ENCODE measurements around the gene SHANK1.

SHANK1 gene

GRCh38 chr19:50647879-50648615 lies 71.6 kb downstream of the SHANK1 start:
- Histone ChIP-seq H3K4me3 (ENCODE audit: control insufficient read depth in 1 of 7, extremely low read depth in 1 of 7, insufficient read depth in 4 of 7, low read depth in 2 of 7, low read length in 6 of 7) (no peak overlapping the region), H3K27me3 (replicated peaks in 2 of 5; ENCODE audit: control insufficient read depth in 4 of 5, insufficient read depth in 5 of 5, low read length in 4 of 5) (peaks cover 0 to 59% (median 0%) of the 10 kb centered on the region in 5 experiments), H3K36me3 (ENCODE audit: control insufficient read depth in 4 of 4, insufficient read depth in 4 of 4, low read length in 3 of 4) (no peaks in the 10 kb centered on the region), H3K4me1 (ENCODE audit: control extremely low read depth in 1 of 4, control insufficient read depth in 4 of 4, insufficient read depth in 4 of 4, low read length in 3 of 4) (no peaks in the 10 kb centered on the region), H3K27ac (ENCODE audit: insufficient read depth in 1 of 2, low read depth in 1 of 2, low read length in 2 of 2, poor library complexity in 1 of 2, severe bottlenecking in 2 of 2) (no peak overlapping the region), H3K9me3 (ENCODE audit: control extremely low read depth in 1 of 5, control insufficient read depth in 4 of 5, insufficient read depth in 2 of 5, low read depth in 1 of 5, low read length in 4 of 5) (peaks cover 0 to 1% (median 0%) of the 10 kb centered on the region in 5 experiments)
- 88% methylated on average over 7 of the region's 10 CpGs for WGBS (ENCODE audit: insufficient coverage)
- POLR2A ChIA-PET = no interaction called here
- CTCF ChIA-PET = no interaction called here
- DNase-seq = no peak

DNA sequence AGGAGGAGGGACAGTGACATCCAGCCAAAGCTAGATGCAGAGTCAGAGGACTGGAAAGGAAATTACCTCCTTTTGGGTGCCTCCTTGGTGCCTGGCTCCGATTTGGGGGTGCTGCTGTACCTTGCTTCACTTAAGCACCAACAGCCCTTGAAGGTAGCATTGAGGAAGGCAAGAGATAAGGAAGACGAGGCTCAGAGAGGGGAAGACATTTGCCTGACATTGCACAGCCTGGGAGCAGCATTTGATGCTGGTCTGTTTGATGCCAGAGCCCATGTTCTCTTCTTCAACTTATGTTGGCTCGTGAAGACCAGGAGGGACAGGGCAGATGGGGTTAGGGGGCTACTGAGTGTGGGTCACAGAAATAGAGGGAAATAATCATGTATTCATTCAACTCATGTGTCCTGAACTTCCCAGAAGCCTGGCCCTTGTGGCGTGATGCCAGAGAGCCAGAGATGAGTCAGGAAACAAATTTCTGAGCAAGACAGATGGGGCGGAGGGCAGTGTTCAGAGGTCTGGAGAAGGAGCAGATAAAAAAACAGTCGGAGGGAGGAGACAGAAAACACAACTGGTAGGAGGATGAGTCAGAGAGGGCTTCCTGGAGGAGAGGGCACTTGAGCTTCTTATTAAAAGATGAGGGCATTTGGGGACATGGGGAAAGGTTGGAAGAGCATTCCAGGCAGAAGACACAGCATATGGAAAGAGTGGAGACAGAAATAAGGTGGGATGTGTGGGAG lies 73.4 kb downstream of the SHANK1 start:
- H3K27ac ChIP-seq (ENCODE audit: insufficient read depth in 1 of 2, low read depth in 1 of 2, low read length in 2 of 2, poor library complexity in 1 of 2, severe bottlenecking in 2 of 2) = no peak overlapping the region
- H3K36me3 ChIP-seq (ENCODE audit: control insufficient read depth in 4 of 4, insufficient read depth in 4 of 4, low read length in 3 of 4) = no peaks in the 10 kb centered on the region
- CTCF ChIA-PET = no interaction called here
- POLR2A ChIA-PET = no interaction called here
- DNase-seq = no peak
- no peak overlapping the region for H3K4me3 ChIP-seq (ENCODE audit: control insufficient read depth in 1 of 7, extremely low read depth in 1 of 7, insufficient read depth in 4 of 7, low read depth in 2 of 7, low read length in 6 of 7)
- peaks cover 0 to 1% (median 0%) of the 10 kb centered on the region in 5 experiments for H3K9me3 ChIP-seq (ENCODE audit: control extremely low read depth in 1 of 5, control insufficient read depth in 4 of 5, insufficient read depth in 2 of 5, low read depth in 1 of 5, low read length in 4 of 5)
- H3K4me1 ChIP-seq (ENCODE audit: control extremely low read depth in 1 of 4, control insufficient read depth in 4 of 4, insufficient read depth in 4 of 4, low read length in 3 of 4) = no peaks in the 10 kb centered on the region
- WGBS (ENCODE audit: insufficient coverage) = 77% methylated on average over 5 of the region's 6 CpGs
- peaks cover 0 to 58% (median 0%) of the 10 kb centered on the region in 5 experiments for H3K27me3 ChIP-seq (replicated peaks in 2 of 5; ENCODE audit: control insufficient read depth in 4 of 5, insufficient read depth in 5 of 5, low read length in 4 of 5)

- peaks cover 0 to 62% (median 2%) of the 10 kb centered on the region in 5 experiments for H3K27me3 ChIP-seq (replicated peaks in 2 of 5; ENCODE audit: control insufficient read depth in 4 of 5, insufficient read depth in 5 of 5, low read length in 4 of 5)
- no peak overlapping the region for H3K27ac ChIP-seq (ENCODE audit: insufficient read depth in 1 of 2, low read depth in 1 of 2, low read length in 2 of 2, poor library complexity in 1 of 2, severe bottlenecking in 2 of 2)
- peaks cover 0 to 1% (median 0%) of the 10 kb centered on the region in 5 experiments for H3K9me3 ChIP-seq (ENCODE audit: control extremely low read depth in 1 of 5, control insufficient read depth in 4 of 5, insufficient read depth in 2 of 5, low read depth in 1 of 5, low read length in 4 of 5)
- ChIA-PET CTCF (no interaction called here), POLR2A (no interaction called here)
- DNase-seq = no peak
- H3K4me3 ChIP-seq (ENCODE audit: control insufficient read depth in 1 of 7, extremely low read depth in 1 of 7, insufficient read depth in 4 of 7, low read depth in 2 of 7, low read length in 6 of 7) = no peak overlapping the region
- peaks cover 0 to under 1% (median under 1%) of the 10 kb centered on the region in 4 experiments for H3K4me1 ChIP-seq (ENCODE audit: control extremely low read depth in 1 of 4, control insufficient read depth in 4 of 4, insufficient read depth in 4 of 4, low read length in 3 of 4)
- 72% methylated on average over 6 of the region's 6 CpGs for WGBS (ENCODE audit: insufficient coverage)
- H3K36me3 ChIP-seq (ENCODE audit: control insufficient read depth in 4 of 4, insufficient read depth in 4 of 4, low read length in 3 of 4) = no peaks in the 10 kb centered on the region
These were observed 74.5 kb downstream of the SHANK1 start for GRCh38 chr19:50645107-50645506.

DNA sequence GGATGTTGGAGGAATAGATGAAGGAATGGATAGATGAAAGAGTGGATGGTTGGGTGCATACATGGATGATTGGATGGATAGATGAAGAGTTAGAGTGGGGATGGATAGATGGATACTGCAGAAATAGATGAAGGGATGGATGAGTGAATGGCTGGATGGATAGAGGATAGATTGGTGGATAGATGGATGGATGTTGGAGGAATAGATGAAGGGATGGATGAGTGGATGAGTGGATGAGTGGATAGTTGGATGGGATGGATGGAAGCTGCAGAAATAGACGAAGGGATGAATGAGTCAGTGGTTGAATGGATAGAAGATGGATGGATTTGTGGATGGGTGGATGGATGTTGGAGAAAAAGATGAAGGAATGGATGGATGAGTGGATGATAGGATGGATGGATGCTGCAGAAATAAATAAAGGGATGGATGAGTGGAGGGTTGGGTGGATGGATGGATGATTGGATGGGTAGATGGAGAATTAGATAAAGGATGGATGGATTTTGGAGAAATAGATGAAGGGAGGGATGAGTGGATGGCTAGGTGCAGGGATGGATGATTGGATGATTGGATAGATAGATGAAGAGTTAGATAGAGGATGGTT lies 75.2 kb downstream of the SHANK1 start:
- Histone ChIP-seq H3K36me3 (ENCODE audit: control insufficient read depth in 4 of 4, insufficient read depth in 4 of 4, low read length in 3 of 4) (no peaks in the 10 kb centered on the region), H3K9me3 (ENCODE audit: control extremely low read depth in 1 of 5, control insufficient read depth in 4 of 5, insufficient read depth in 2 of 5, low read depth in 1 of 5, low read length in 4 of 5) (peaks cover 0 to 1% (median 0%) of the 10 kb centered on the region in 5 experiments), H3K27me3 (replicated peaks in 2 of 5; ENCODE audit: control insufficient read depth in 4 of 5, insufficient read depth in 5 of 5, low read length in 4 of 5) (peaks cover 0 to 66% (median 2%) of the 10 kb centered on the region in 5 experiments), H3K4me3 (ENCODE audit: control insufficient read depth in 1 of 7, extremely low read depth in 1 of 7, insufficient read depth in 4 of 7, low read depth in 2 of 7, low read length in 6 of 7) (no peak overlapping the region), H3K27ac (ENCODE audit: insufficient read depth in 1 of 2, low read depth in 1 of 2, low read length in 2 of 2, poor library complexity in 1 of 2, severe bottlenecking in 2 of 2) (no peak overlapping the region), H3K4me1 (ENCODE audit: control extremely low read depth in 1 of 4, control insufficient read depth in 4 of 4, insufficient read depth in 4 of 4, low read length in 3 of 4) (peaks cover 0 to 7% (median 3%) of the 10 kb centered on the region in 4 experiments)
- no peak for DNase-seq
- 60% methylated on average over 1 of the region's 1 CpG for WGBS (ENCODE audit: insufficient coverage)
- ChIA-PET CTCF (no interaction called here), POLR2A (no interaction called here)

DNA sequence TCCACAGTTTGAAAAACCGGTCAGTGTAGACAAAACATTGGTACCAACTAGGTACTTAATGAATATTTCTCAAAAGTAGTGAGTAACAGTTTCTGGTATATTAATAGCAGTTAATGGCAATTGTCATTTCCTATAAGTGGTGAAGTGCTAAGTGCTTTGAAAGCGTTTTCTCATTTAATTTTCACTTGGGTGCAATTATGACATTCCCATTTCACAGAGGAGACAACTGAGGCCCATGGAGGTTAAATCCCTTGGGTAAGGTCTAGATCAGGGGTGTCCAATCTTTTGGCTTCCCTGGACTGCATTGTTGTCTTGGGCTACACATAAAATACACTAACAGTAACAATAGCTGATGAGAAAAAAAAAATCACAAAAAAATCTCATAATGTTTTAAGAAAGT lies 79.2 kb downstream of the SHANK1 start:
- Histone ChIP-seq H3K27ac (ENCODE audit: insufficient read depth in 1 of 2, low read depth in 1 of 2, low read length in 2 of 2, poor library complexity in 1 of 2, severe bottlenecking in 2 of 2) (no peak overlapping the region), H3K27me3 (replicated peaks in 2 of 5; ENCODE audit: control insufficient read depth in 4 of 5, insufficient read depth in 5 of 5, low read length in 4 of 5) (peaks cover 2 to 76% (median 14%) of the 10 kb centered on the region in 5 experiments), H3K36me3 (ENCODE audit: control insufficient read depth in 4 of 4, insufficient read depth in 4 of 4, low read length in 3 of 4) (no peaks in the 10 kb centered on the region), H3K9me3 (ENCODE audit: control extremely low read depth in 1 of 5, control insufficient read depth in 4 of 5, insufficient read depth in 2 of 5, low read depth in 1 of 5, low read length in 4 of 5) (peaks cover 0 to 6% (median 4%) of the 10 kb centered on the region in 5 experiments), H3K4me3 (ENCODE audit: control insufficient read depth in 1 of 7, extremely low read depth in 1 of 7, insufficient read depth in 4 of 7, low read depth in 2 of 7, low read length in 6 of 7) (peak overlapping the region in 1 of 7 experiments; percentile 63), H3K4me1 (ENCODE audit: control extremely low read depth in 1 of 4, control insufficient read depth in 4 of 4, insufficient read depth in 4 of 4, low read length in 3 of 4) (peaks cover 0 to 9% (median 5%) of the 10 kb centered on the region in 4 experiments)
- CTCF ChIA-PET = no interaction called here
- POLR2A ChIA-PET = no interaction called here
- no CpG with 5 or more reads among the region's 2 CpGs for whole genome bisulfite sequencing (ENCODE audit: insufficient coverage)
- no peak for DNase-seq

- POLR2A ChIA-PET = no interaction called here
- Histone ChIP-seq H3K36me3 (ENCODE audit: control insufficient read depth in 4 of 4, insufficient read depth in 4 of 4, low read length in 3 of 4) (no peaks in the 10 kb centered on the region), H3K9me3 (ENCODE audit: control extremely low read depth in 1 of 5, control insufficient read depth in 4 of 5, insufficient read depth in 2 of 5, low read depth in 1 of 5, low read length in 4 of 5) (peaks cover 1 to 15% (median 7%) of the 10 kb centered on the region in 5 experiments), H3K27ac (ENCODE audit: insufficient read depth in 1 of 2, low read depth in 1 of 2, low read length in 2 of 2, poor library complexity in 1 of 2, severe bottlenecking in 2 of 2) (no peak within 1 kb of the TSS), H3K4me1 (ENCODE audit: control extremely low read depth in 1 of 4, control insufficient read depth in 4 of 4, insufficient read depth in 4 of 4, low read length in 3 of 4) (peaks cover 0 to 9% (median 5%) of the 10 kb centered on the region in 4 experiments), H3K27me3 (replicated peaks in 2 of 5; ENCODE audit: control insufficient read depth in 4 of 5, insufficient read depth in 5 of 5, low read length in 4 of 5) (peaks cover 2 to 67% (median 14%) of the 10 kb centered on the region in 5 experiments), H3K4me3 (ENCODE audit: control insufficient read depth in 1 of 7, extremely low read depth in 1 of 7, insufficient read depth in 4 of 7, low read depth in 2 of 7, low read length in 6 of 7) (peak within 1 kb of the TSS in 5 of 7 experiments; percentile 27 to 76 (median 63))
- WGBS (ENCODE audit: insufficient coverage) = 10% methylated on average over 32 of the region's 76 CpGs
- CTCF ChIA-PET = interaction anchor here (1.0 kb wide), 1 partner anchor 25 kb away, joined by 3 read pairs; no protein-coding TSS in a partner anchor
- DNase-seq = peak; percentile 49 to 67 (median 62)
These were observed 80.2 kb downstream of the SHANK1 start, which contains the start of gene SYT3 for GRCh38 chr19:50639121-50640112. SYT3 (minus strand) TSS chr19:50639881; CDS start chr19:50637411, 2,470 bp downstream.
